HepG2 (cell line): Measurements from ENCODE around the gene CD81. TPM values are rescaled to one million over a fixed set of nuclear protein-coding genes. Genes with fewer than 3 reads are reported as not detected.

Experiments used
- ATAC-seq: fragments of 200-7000 bp; cut with Tn5 transposase; 3 replicates; pipeline ENCODE4 v1.9.1; 2020; ENCODE audit warnings: mild to moderate bottlenecking, moderate library complexity
- BruUV-seq: library from RNA; stranded (reverse); fragments of 400-500 nt; replicated peaks from 2 replicates; lab custom pipeline; 2021; lab: Mats Ljungman, UMichigan
- CTCF ChIA-PET: fragments of 300-600 bp; formaldehyde crosslinking; extraction: SDS; loops from one replicate; lab custom pipeline; 2021; ENCODE audit warnings: low total read pairs, inconsistent platforms, low intra/inter-chr PET ratio; lab: Yijun Ruan, JAX
- POLR2A ChIA-PET: fragments of 350-600 bp; sonication (Branson Sonifier 250); formaldehyde crosslinking; loops from one replicate; lab custom pipeline; 2020; ENCODE audit warnings: antibody characterized with exemption, inconsistent platforms; lab: Yijun Ruan, JAX
- DNase-seq: peaks from one replicate; pipeline ENCODE4 v3.0.0-alpha.2; 2015; ENCODE audit warnings: low spot score
- FAIRE-seq: peaks from 3 replicates; lab custom pipeline; 2011; peaks lifted over from hg19 to GRCh38; lab: Jason Lieb, UNC
- H2AFZ ChIP-seq: one replicate; pipeline ENCODE4 v1.6.1; 2011; ENCODE audit warnings: low read length, inconsistent platforms
- H3K27ac ChIP-seq: fragments of 300-600 bp; 3 replicates; pipeline ENCODE4 v1.8.0; 2011; ENCODE audit warnings: mixed run types, mild to moderate bottlenecking, mixed read lengths, low read length, inconsistent platforms; ENCODE audit not compliant: insufficient read depth; ENCODE audit errors: extremely low read length
- H3K27me3 ChIP-seq, 2 experiments: fragments of 200-600 bp in 1 of 2; 2 replicates in 1 of 2; 3 replicates in 1 of 2; pipeline versions ENCODE4 v1.6.0 to v1.8.0; 2011; ENCODE audit warnings: low read length in 2 of 2, mild to moderate bottlenecking in 2 of 2, moderate library complexity in 2 of 2, inconsistent platforms in 1 of 2; ENCODE audit not compliant: insufficient read depth in 2 of 2, control insufficient read depth in 1 of 2
- H3K36me3 ChIP-seq, 2 experiments: fragments of 200-600 bp in 1 of 2; replicated peaks in 1 of 2; 2 replicates in 1 of 2; 3 replicates in 1 of 2; pipeline versions ENCODE4 v1.5.1 to v1.8.0; 2011; ENCODE audit warnings: low read length in 2 of 2, inconsistent platforms in 1 of 2; ENCODE audit not compliant: insufficient read depth in 2 of 2, control insufficient read depth in 1 of 2
- H3K4me1 ChIP-seq: 2 replicates; pipeline ENCODE4 v1.5.1; 2012; ENCODE audit warnings: low read length, inconsistent platforms; ENCODE audit not compliant: insufficient read depth
- H3K4me2 ChIP-seq: 2 replicates; pipeline ENCODE4 v1.6.0; 2011; ENCODE audit warnings: low read depth, low read length, inconsistent platforms
- H3K4me3 ChIP-seq, 3 experiments: fragments of 200-600 bp in 1 of 3; sonication (generic), shearing (Covaris generic) in 1 of 3; replicated peaks in 1 of 3; 2 replicates each; pipeline ENCODE4 v1.5.1; 2011 to 2016; ENCODE audit warnings: low read length in 3 of 3, inconsistent platforms in 2 of 3, low read depth in 2 of 3, mild to moderate bottlenecking in 2 of 3, control low read depth in 1 of 3, mixed read lengths in 1 of 3; ENCODE audit not compliant: insufficient read depth in 1 of 3
- H3K79me2 ChIP-seq: one replicate; pipeline ENCODE4 v1.6.1; 2011; ENCODE audit warnings: low read length, inconsistent platforms; ENCODE audit not compliant: insufficient read depth
- H3K9ac ChIP-seq: 2 replicates; pipeline ENCODE4 v1.6.0; 2011; ENCODE audit warnings: mild to moderate bottlenecking, low read depth, low read length, inconsistent platforms; ENCODE audit not compliant: insufficient read depth
- H3K9me3 ChIP-seq: 2 replicates; pipeline ENCODE4 v1.5.1; 2012; ENCODE audit warnings: mild to moderate bottlenecking, low read length
- H4K20me1 ChIP-seq: 2 replicates; pipeline ENCODE4 v1.6.0; 2011; ENCODE audit warnings: inconsistent platforms, mild to moderate bottlenecking, low read length, moderate library complexity; ENCODE audit not compliant: insufficient read depth
- KLF12 ChIP-seq: sonication (generic); formaldehyde crosslinking; IDR thresholded peaks from 2 replicates; pipeline ENCODE4 v1.4.0; 2020; ENCODE audit warnings: missing genetic modification reagents, borderline replicate concordance
- MYNN ChIP-seq: sonication (generic); formaldehyde crosslinking; IDR thresholded peaks from 2 replicates; pipeline ENCODE4 v1.4.0; 2020; ENCODE audit warnings: mild to moderate bottlenecking, low read depth, missing genetic modification reagents
- ZNF484 ChIP-seq: sonication (generic); formaldehyde crosslinking; IDR thresholded peaks from 2 replicates; pipeline ENCODE4 v1.5.1; 2020; ENCODE audit warnings: mild to moderate bottlenecking, low read depth, missing genetic modification reagents, borderline replicate concordance
- WGBS: methylation state at CpG from one replicate; pipeline ENCODE4 v1.1.6; 2017; ENCODE audit warnings: low lambda C conversion rate; 5-methylcytosine and 5-hydroxymethylcytosine counted together
- in situ Hi-C: cut with HindIII; loops from 2 replicates; pipeline ENCODE4 v1.10.0; 2017; ENCODE audit warnings: low pct_unique_long_range_greater_than_20kb; ENCODE audit not compliant: extremely low pct_ligation_motif_present
- intact Hi-C: fragments of 100-400 bp; cut with micrococcal nuclease; formaldehyde crosslinking; loops from one replicate; pipeline ENCODE4 v1.10.0; 2022; ENCODE audit not compliant: unreplicated experiment
- polyA plus RNA-seq, 8 experiments: library from polyadenylated mRNA; depleted of rRNA in 3 of 8; stranded (reverse) in 7 of 8; unstranded in 1 of 8; fragments of >200 nt; fragmentation: Illumina TruSeq in 4 of 8; extraction: Trizol in 4 of 8; gene quantifications; 2 replicates each; pipeline versions ENCODE4 v1.2.1 to v1.2.3, GENCODE V29; 2011 to 2016; ENCODE audit warnings: low read depth in 4 of 8, missing spikeins in 1 of 8, mixed read lengths in 1 of 8; ENCODE audit not compliant: insufficient read depth in 1 of 8
- total RNA-seq, 5 experiments: library from RNA; depleted of rRNA; stranded (reverse); fragments of >200 nt; fragmentation: Illumina TruSeq; extraction: Trizol; gene quantifications; 2 replicates each; pipeline ENCODE4 v1.2.3, GENCODE V29; 2016; ENCODE audit warnings: low read depth in 1 of 5
- TF ChIP-seq, protein P1 (sequence below): sonication (generic); IDR thresholded peaks from 2 replicates; pipeline ENCODE4 v1.6.1; 2016; ENCODE audit warnings: low read depth, borderline replicate concordance
- TF ChIP-seq, protein P2 (sequence below), 2 experiments: IDR thresholded peaks; 2 replicates each; pipeline ENCODE4 v1.6.1; 2011 to 2012; ENCODE audit warnings: low read length in 2 of 2, borderline replicate concordance in 1 of 2, low read depth in 1 of 2, mild to moderate bottlenecking in 1 of 2, moderate library complexity in 1 of 2
- TF ChIP-seq, protein P3 (sequence below): sonication (generic); formaldehyde crosslinking; IDR thresholded peaks from 2 replicates; pipeline ENCODE4 v1.5.0; 2020; ENCODE audit warnings: missing genetic modification reagents
- TF ChIP-seq, protein P4 (sequence below): sonication (generic); formaldehyde crosslinking; IDR thresholded peaks from 2 replicates; pipeline ENCODE4 v1.5.1; 2020; ENCODE audit warnings: missing genetic modification reagents, mild to moderate bottlenecking, borderline replicate concordance

Gene CD81
- total and polyA plus RNA-seq, 2 of the 13 experiments (the other 11 are each of a cell fraction or from before 2014, with no cell fraction given) = not detected

DNA sequence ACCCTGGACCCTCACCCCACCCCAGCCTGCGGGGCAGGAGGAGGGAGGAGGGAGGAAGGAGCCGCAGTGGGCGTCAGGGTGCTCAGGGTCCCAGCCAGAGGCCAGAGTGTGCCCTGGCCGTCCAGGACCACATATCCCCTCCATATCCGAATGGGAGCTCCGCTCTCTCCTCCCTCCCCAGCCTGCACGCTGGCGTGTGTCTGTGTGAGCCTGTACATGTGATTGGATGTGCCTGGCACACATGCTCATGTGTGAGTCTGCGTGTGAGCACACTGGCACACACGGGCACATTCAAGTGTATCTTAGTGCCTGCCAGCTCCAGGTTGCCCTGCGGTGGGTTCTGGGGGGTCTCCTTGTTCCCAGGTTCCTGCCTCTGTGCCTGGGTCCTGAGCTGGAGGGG lies 31.6 kb downstream of the CD81 start:
- ChIA-PET POLR2A (interaction anchor here (5.7 kb wide), 1 partner anchor 8 kb away, joined by 49 read pairs; the partner anchor contains the start of gene TSSC4), CTCF (no interaction called here)
- peaks cover 58% of the 10 kb centered on the region for H3K4me1 ChIP-seq
- intact Hi-C loops = no loop called here
- no TSS peak for BruUV-seq
- ATAC-seq (no peak), DNase-seq (no peak), FAIRE-seq (no peak)
- no peak overlapping the region for H3K9ac ChIP-seq
- no peaks in the 10 kb centered on the region for H3K27me3 ChIP-seq
- peaks cover 2 to 3% of the 10 kb centered on the region in 2 experiments; a peak in 1 of 5 replicates for H3K36me3 ChIP-seq
- no peak overlapping the region for H2AFZ ChIP-seq
- H3K27ac ChIP-seq = no peak overlapping the region
- in situ Hi-C loops = no loop called here
- H4K20me1 ChIP-seq = no peaks in the 10 kb centered on the region
- 82% methylated on average over 3 of the region's 11 CpGs for WGBS
- no peaks in the 10 kb centered on the region for H3K79me2 ChIP-seq
- H3K4me3 ChIP-seq = no peak overlapping the region
- H3K9me3 ChIP-seq = no peaks in the 10 kb centered on the region
- TF ChIP-seq, protein P1, sequence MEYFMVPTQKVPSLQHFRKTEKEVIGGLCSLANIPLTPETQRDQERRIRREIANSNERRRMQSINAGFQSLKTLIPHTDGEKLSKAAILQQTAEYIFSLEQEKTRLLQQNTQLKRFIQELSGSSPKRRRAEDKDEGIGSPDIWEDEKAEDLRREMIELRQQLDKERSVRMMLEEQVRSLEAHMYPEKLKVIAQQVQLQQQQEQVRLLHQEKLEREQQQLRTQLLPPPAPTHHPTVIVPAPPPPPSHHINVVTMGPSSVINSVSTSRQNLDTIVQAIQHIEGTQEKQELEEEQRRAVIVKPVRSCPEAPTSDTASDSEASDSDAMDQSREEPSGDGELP = no peak
- TF ChIP-seq, protein P2, sequence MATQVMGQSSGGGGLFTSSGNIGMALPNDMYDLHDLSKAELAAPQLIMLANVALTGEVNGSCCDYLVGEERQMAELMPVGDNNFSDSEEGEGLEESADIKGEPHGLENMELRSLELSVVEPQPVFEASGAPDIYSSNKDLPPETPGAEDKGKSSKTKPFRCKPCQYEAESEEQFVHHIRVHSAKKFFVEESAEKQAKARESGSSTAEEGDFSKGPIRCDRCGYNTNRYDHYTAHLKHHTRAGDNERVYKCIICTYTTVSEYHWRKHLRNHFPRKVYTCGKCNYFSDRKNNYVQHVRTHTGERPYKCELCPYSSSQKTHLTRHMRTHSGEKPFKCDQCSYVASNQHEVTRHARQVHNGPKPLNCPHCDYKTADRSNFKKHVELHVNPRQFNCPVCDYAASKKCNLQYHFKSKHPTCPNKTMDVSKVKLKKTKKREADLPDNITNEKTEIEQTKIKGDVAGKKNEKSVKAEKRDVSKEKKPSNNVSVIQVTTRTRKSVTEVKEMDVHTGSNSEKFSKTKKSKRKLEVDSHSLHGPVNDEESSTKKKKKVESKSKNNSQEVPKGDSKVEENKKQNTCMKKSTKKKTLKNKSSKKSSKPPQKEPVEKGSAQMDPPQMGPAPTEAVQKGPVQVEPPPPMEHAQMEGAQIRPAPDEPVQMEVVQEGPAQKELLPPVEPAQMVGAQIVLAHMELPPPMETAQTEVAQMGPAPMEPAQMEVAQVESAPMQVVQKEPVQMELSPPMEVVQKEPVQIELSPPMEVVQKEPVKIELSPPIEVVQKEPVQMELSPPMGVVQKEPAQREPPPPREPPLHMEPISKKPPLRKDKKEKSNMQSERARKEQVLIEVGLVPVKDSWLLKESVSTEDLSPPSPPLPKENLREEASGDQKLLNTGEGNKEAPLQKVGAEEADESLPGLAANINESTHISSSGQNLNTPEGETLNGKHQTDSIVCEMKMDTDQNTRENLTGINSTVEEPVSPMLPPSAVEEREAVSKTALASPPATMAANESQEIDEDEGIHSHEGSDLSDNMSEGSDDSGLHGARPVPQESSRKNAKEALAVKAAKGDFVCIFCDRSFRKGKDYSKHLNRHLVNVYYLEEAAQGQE (IDR thresholded peaks at IDR 0.05; ENCODE audit: borderline replicate concordance in 1 of 2, low read depth in 1 of 2, low read length in 2 of 2) = no peak
- TF ChIP-seq, protein P3, sequence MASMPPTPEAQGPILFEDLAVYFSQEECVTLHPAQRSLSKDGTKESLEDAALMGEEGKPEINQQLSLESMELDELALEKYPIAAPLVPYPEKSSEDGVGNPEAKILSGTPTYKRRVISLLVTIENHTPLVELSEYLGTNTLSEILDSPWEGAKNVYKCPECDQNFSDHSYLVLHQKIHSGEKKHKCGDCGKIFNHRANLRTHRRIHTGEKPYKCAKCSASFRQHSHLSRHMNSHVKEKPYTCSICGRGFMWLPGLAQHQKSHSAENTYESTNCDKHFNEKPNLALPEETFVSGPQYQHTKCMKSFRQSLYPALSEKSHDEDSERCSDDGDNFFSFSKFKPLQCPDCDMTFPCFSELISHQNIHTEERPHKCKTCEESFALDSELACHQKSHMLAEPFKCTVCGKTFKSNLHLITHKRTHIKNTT (CRISPR knock-in tag) = no peak
- no peak for TF ChIP-seq ZNF484 (CRISPR knock-in tag)
- no peak for TF ChIP-seq MYNN
- TF ChIP-seq, protein P4, sequence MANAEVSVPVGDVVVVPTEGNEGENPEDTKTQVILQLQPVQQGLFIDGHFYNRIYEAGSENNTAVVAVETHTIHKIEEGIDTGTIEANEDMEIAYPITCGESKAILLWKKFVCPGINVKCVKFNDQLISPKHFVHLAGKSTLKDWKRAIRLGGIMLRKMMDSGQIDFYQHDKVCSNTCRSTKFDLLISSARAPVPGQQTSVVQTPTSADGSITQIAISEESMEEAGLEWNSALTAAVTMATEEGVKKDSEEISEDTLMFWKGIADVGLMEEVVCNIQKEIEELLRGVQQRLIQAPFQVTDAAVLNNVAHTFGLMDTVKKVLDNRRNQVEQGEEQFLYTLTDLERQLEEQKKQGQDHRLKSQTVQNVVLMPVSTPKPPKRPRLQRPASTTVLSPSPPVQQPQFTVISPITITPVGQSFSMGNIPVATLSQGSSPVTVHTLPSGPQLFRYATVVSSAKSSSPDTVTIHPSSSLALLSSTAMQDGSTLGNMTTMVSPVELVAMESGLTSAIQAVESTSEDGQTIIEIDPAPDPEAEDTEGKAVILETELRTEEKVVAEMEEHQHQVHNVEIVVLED (CRISPR knock-in tag) = no peak
- TF ChIP-seq KLF12 = no peak
- TF ChIP-seq, all 625 proteins: peak for 0
- peak overlapping the region; percentile 84 for H3K4me2 ChIP-seq
